IPS-18a (cell line): ENCODE results near the gene LRRC28.

Experiments
- H3K27ac ChIP-seq: one replicate; pipeline ENCODE4 v1.5.1; 2013; ENCODE audit warnings: low read length
- H3K27me3 ChIP-seq: one replicate; pipeline ENCODE4 v1.6.1; 2013; ENCODE audit warnings: mild to moderate bottlenecking, low read length; ENCODE audit not compliant: control insufficient read depth, insufficient read depth
- H3K36me3 ChIP-seq: one replicate; pipeline ENCODE4 v1.6.1; 2013; ENCODE audit warnings: low read depth, low read length; ENCODE audit not compliant: control insufficient read depth
- H3K4me1 ChIP-seq: one replicate; pipeline ENCODE4 v1.6.1; 2013; ENCODE audit warnings: low read depth, low read length; ENCODE audit not compliant: control insufficient read depth
- H3K4me3 ChIP-seq: one replicate; pipeline ENCODE4 v1.5.1; 2013; ENCODE audit warnings: low read length
- H3K9ac ChIP-seq: one replicate; pipeline ENCODE4 v1.6.1; 2013; ENCODE audit warnings: mild to moderate bottlenecking, low read length, moderate library complexity
- H3K9me3 ChIP-seq: one replicate; pipeline ENCODE4 v1.6.1; 2013; ENCODE audit warnings: low read depth, low read length; ENCODE audit not compliant: control insufficient read depth

LRRC28 gene

DNA sequence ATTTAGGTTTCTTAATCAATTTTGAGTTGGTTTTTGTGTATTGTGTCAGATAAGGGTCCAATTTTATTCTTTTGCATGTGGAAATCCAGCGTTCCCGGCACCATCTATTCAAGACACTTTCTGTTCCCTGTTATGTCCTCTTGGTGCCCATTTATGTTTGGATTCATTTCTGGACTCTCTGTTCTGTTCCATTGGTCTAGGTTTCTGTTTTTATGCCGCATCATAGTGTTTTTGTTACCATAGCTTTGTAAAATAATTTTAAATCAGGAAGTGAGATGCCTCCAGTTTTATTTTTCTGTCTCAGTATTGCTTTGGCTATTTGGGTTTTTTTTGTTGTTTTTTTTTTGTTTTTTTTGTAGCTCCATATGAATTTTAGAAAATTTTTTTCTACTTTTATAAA, 97.1 kb downstream of the LRRC28 start:
- H3K4me3 ChIP-seq, result no peak overlapping the region
- H3K9me3 ChIP-seq, result no peaks in the 10 kb centered on the region
- H3K4me1 ChIP-seq, result no peaks in the 10 kb centered on the region
- H3K9ac ChIP-seq, result no peak overlapping the region
- H3K36me3 ChIP-seq, result no peaks in the 10 kb centered on the region
- H3K27me3 ChIP-seq, result no peaks in the 10 kb centered on the region
- no peak overlapping the region for H3K27ac ChIP-seq

DNA sequence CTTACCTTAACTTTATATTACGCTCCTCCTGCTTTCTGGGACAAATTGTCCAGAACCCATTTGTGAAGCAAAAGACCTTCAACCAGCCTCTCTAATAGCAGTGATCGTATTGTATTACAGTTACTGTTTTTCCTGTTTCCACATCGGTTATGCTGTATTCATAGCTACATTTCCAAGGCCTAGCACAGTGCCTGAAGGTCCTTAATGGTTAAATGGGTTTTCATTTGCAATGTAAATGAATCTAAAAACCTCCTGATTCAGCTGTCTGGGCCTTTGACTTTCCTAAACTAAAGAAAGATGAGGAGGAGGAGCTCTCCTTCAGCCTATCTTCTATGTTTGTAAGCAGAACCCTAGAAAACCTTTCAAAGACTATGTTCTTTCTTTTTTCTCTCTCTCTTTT, 99.1 kb downstream of the LRRC28 start:
- Histone ChIP-seq H3K36me3 (no peaks in the 10 kb centered on the region), H3K9me3 (no peaks in the 10 kb centered on the region), H3K4me1 (no peaks in the 10 kb centered on the region), H3K27me3 (no peaks in the 10 kb centered on the region), H3K9ac (no peak overlapping the region), H3K27ac (no peak overlapping the region), H3K4me3 (no peak overlapping the region)

DNA sequence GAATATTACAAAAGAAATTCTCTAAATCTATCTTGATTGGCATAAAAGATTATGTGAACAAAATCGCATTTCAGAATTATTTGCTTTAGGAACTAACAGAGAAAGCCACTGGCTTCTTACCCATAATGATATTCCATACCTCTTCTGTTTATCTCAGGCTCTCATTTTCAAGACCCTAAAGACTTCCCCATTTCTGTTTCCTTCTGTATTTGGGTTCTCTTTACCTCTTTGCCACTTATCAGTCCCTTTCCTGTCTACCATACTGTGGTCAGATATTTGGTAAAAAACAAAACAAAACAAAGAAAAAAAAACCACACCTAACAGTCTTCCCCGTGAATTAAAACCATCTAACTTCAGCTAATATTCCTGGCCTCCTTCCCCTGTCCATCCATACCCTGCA, 108.5 kb downstream of the LRRC28 start:
- Histone ChIP-seq H3K4me1 (no peaks in the 10 kb centered on the region), H3K9ac (no peak overlapping the region), H3K36me3 (no peaks in the 10 kb centered on the region), H3K27me3 (no peaks in the 10 kb centered on the region), H3K9me3 (no peaks in the 10 kb centered on the region), H3K4me3 (no peak overlapping the region), H3K27ac (no peak overlapping the region)

DNA sequence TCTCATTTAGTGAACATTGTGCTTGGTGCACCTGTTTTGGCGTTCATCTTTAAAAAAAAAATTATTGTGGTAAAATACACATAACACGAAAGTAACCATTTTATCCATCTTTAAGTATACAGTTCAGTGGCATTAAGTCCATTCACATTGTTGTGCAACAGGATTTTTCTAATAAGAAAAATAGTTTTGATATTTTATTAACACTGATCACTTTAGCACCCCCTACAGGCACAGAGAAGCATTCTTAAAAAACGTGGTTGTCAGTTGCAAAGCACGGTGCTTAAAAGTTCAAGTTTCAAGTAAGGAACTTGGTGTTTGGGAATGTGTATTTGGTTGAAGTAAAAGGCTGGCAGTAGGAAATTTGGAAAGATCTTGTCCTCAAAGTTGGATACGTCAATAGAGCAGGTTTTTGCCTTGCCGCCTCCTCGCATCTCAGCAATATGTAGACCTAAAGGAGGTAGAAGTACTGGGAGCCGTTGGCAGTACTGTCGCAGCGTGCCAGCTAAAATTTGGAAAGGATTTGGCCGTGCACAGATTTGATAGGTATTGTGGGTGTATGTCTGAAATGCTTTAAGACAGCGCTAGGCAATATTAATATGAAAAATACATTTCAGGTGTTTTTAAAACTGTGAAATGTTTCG, 110.4 kb downstream of the LRRC28 start:
- H3K36me3 ChIP-seq, result no peaks in the 10 kb centered on the region
- no peaks in the 10 kb centered on the region for H3K27me3 ChIP-seq
- H3K9ac ChIP-seq, result no peak overlapping the region
- no peaks in the 10 kb centered on the region for H3K4me1 ChIP-seq
- no peaks in the 10 kb centered on the region for H3K9me3 ChIP-seq
- H3K4me3 ChIP-seq, result no peak overlapping the region
- no peak overlapping the region for H3K27ac ChIP-seq

DNA sequence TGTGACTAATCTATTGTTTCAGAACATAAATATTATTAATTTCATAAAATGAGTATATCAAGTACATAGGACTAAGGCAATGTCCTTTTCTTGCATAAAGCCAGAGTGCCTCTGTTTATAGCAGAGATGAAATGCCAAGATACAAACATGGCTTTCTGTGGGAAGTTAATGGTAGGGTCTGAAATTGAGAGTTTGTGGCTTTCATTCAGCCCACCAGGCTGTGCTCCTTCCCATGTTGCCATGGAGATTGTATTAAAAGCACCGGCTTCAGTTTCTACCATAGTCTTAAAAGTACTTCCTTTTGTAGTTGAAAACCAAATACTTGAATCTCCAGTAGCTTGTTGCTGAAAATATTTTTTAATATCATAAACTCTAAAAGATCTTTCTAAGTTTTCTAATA, 114.0 kb downstream of the LRRC28 start:
- no peak overlapping the region for H3K9ac ChIP-seq
- no peaks in the 10 kb centered on the region for H3K27me3 ChIP-seq
- H3K9me3 ChIP-seq, result no peaks in the 10 kb centered on the region
- no peaks in the 10 kb centered on the region for H3K4me1 ChIP-seq
- H3K27ac ChIP-seq, result no peak overlapping the region
- no peaks in the 10 kb centered on the region for H3K36me3 ChIP-seq
- no peak overlapping the region for H3K4me3 ChIP-seq

DNA sequence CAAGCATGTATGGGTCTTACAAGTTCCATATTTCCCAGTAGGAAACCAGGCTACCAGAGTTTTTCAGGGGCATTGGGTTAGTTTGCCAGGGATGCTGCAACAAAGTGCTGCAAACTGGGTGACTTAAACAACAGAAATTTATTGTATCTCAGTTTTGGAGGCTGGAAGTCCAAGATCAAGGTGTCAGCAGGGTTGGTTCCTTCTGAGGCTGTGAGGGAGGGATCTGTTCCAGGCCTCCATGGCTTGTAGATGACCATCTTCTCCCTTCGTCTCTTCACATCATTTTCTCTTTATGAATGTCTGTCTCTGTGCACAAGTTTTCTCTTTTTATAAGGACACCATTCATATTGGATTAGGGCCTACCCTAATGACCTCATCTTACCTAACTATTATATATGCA, 114.7 kb downstream of the LRRC28 start:
- no peaks in the 10 kb centered on the region for H3K4me1 ChIP-seq
- no peak overlapping the region for H3K4me3 ChIP-seq
- no peaks in the 10 kb centered on the region for H3K36me3 ChIP-seq
- no peak overlapping the region for H3K27ac ChIP-seq
- no peak overlapping the region for H3K9ac ChIP-seq
- no peaks in the 10 kb centered on the region for H3K27me3 ChIP-seq
- no peaks in the 10 kb centered on the region for H3K9me3 ChIP-seq

DNA sequence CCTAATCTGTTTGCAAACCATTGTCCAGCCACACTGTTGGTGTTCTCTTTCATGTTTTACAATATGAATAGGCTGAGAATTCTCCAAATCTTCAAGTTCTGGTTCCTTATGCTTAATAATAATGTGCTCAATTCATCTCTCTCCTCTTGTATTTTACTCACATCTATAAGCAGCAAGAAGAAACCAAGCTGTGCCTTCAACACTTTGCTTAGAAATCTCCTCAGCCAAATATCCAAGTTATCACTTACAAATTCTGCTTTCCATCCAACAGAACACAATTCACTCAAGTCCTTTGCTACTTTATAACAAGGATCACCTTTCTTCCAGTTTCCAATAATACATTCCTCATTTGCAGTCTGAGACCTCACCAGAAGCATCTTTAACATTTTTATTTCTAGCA, 117.5 kb downstream of the LRRC28 start:
- no peaks in the 10 kb centered on the region for H3K4me1 ChIP-seq
- H3K36me3 ChIP-seq, result no peaks in the 10 kb centered on the region
- H3K9ac ChIP-seq, result no peak overlapping the region
- no peaks in the 10 kb centered on the region for H3K9me3 ChIP-seq
- no peak overlapping the region for H3K4me3 ChIP-seq
- no peak overlapping the region for H3K27ac ChIP-seq
- no peaks in the 10 kb centered on the region for H3K27me3 ChIP-seq

DNA sequence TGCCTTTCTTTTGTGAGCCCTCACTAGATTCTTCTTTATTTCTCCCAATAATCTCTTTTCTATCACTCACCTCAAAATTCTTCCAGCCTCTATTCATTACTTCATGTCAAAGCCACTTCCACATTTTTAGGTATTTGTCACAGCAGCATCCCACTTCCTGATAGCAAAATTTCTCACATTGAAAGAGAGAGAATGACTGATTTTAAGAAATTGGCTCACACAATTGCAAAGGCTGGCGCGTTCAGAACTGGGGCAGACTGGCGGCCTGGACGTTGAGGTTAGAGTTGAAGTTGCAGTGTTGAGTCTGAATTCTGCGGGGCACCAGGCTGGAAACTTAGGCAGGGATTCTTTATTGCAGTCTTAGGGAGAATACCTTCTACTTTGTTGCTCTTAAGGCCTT, 117.9 kb downstream of the LRRC28 start:
- Histone ChIP-seq H3K9me3 (no peaks in the 10 kb centered on the region), H3K27me3 (no peaks in the 10 kb centered on the region), H3K4me1 (no peaks in the 10 kb centered on the region), H3K4me3 (no peak overlapping the region), H3K27ac (no peak overlapping the region), H3K36me3 (no peaks in the 10 kb centered on the region), H3K9ac (no peak overlapping the region)

DNA sequence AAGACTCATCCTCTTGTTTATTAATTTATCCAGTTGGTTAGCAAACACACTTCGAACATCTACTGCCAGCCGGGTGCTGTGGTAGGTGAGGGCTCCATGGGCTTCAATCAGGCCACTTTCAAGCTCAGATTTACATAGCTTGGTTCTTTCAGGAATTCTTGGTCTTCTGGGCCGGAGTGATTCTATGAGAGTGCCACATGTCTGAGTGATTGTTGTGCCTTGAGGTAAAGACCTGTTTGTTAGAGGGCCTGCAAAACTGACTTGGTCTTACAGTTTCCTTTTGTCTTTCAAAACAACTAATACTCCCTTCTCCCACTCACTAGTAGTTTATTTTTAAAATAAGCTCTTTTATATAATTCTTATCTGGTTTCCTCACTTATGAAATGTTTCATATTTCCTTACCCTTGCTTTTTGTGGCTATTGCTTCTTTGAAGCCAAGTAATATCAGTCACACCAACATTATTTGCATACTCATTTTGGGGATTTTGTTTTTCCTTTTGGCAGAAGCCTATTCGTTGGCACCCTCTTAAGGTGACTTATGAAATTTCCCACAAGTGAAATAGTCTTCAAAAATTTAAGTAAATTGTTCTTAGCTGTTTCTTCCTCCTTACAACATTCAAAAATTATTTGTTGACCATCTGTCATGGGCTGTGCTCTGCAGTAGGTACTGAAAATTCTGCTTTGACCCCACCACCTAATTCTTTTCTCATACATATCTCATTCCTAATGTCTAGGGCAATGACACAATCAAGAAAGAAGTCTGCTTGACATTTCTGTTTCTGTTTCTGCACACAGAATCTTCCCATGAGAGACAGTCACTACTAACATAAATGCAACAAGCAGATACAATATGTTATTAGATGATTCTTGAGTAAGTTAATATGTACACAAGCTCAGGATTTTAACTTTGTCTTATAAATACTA, 120.2 kb downstream of the LRRC28 start:
- Histone ChIP-seq H3K27ac (no peak overlapping the region), H3K4me3 (no peak overlapping the region), H3K4me1 (no peaks in the 10 kb centered on the region), H3K9me3 (no peaks in the 10 kb centered on the region), H3K36me3 (no peaks in the 10 kb centered on the region), H3K9ac (no peak overlapping the region), H3K27me3 (no peaks in the 10 kb centered on the region)

DNA sequence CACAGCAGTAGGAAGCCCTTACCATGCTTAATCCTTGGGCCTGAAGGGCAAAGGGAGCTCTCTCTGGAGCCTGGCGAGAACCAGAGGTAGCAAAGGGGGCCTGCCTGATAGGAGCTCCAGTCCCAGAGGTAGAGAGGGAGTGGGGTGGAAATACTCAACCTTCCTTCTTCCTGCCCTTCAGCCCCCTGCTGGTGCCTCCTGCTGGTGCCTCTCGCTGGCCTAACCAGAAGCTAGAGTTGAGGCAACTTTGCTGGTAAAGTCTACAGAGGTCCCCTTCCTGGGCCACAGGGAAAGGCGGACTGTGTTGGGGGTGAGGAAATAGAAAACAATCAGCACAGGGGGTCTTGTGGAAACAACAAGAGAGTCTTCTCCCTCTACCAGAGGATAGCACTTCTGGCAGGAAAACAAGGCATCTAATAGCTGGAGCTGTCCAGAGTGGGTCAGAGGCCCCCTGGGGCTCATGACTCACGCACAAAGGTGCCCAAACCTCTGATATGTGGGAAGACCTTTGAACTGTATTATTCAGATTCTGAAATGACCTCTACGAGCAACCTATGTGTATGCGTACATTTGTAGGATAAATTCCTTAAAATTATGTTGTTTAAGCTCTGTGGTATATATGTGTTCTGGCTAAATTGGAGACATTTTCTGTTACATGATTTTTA, 133.9 kb downstream of the LRRC28 start:
- Histone ChIP-seq H3K4me1 (no peaks in the 10 kb centered on the region), H3K27ac (no peak overlapping the region), H3K36me3 (no peaks in the 10 kb centered on the region), H3K9me3 (no peaks in the 10 kb centered on the region), H3K27me3 (no peaks in the 10 kb centered on the region), H3K9ac (no peak overlapping the region), H3K4me3 (no peak overlapping the region)

DNA sequence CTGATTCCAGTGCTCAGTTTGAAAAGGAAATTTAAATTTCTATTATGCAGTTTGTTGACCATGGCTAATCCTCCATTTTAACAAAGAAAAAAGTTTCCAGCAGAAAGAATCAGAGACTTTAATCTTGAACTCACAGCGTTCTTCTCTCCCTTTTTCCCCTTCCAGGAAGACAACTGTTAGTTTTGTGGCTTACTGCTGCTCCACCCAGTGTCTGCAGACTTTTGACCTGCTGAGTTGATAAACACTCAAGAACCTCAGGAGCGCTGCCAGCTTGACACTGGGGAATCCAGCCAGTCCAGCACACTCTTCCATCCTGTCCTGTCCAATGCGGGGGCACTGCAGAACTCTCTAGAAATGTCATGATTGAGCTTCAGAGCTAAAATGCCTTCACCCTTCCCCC, 134.6 kb downstream of the LRRC28 start:
- peaks cover 4% of the 10 kb centered on the region for H3K4me1 ChIP-seq
- H3K27ac ChIP-seq, result no peak overlapping the region
- H3K9ac ChIP-seq, result no peak overlapping the region
- no peaks in the 10 kb centered on the region for H3K9me3 ChIP-seq
- no peaks in the 10 kb centered on the region for H3K36me3 ChIP-seq
- H3K27me3 ChIP-seq, result no peaks in the 10 kb centered on the region
- H3K4me3 ChIP-seq, result no peak overlapping the region
